SU-DHL-6 (cell line): ENCODE results near the gene NKAIN1.

Experiments
- H2AFZ ChIP-seq: fragments of 200-600 bp; sonication (generic); 2 replicates; pipeline ENCODE4 v1.6.1; 2014; ENCODE audit warnings: low read depth, mild to moderate bottlenecking, moderate library complexity, mixed read lengths, antibody characterized with exemption, low read length; ENCODE audit not compliant: severe bottlenecking
- H3F3A ChIP-seq: fragments of 200-600 bp; shearing (Covaris generic); 2 replicates; pipeline ENCODE4 v1.6.0; 2016; ENCODE audit warnings: antibody characterized with exemption, mild to moderate bottlenecking; ENCODE audit not compliant: insufficient read depth
- H3K27ac ChIP-seq: fragments of 200-600 bp; sonication (generic); 2 replicates; pipeline ENCODE4 v1.5.1; 2016; ENCODE audit warnings: low read depth, mild to moderate bottlenecking, low read length, moderate library complexity, mixed read lengths
- H3K27me3 ChIP-seq: fragments of 200-600 bp; sonication (generic), shearing (Covaris generic); 2 replicates; pipeline ENCODE4 v1.6.0; 2014; ENCODE audit warnings: mild to moderate bottlenecking, low read length
- H3K36me3 ChIP-seq: fragments of 200-600 bp; sonication (generic); 2 replicates; pipeline ENCODE4 v1.6.1; 2014; ENCODE audit warnings: mild to moderate bottlenecking, low read length, mixed read lengths
- H3K4me2 ChIP-seq: fragments of 300-600, 200-600 bp; shearing (Covaris generic), sonication (generic); 2 replicates; pipeline ENCODE4 v1.6.0; 2014; ENCODE audit warnings: low read length, low read depth, mild to moderate bottlenecking; ENCODE audit not compliant: poor library complexity, severe bottlenecking
- H3K4me3 ChIP-seq: fragments of 200-600 bp; sonication (generic); 2 replicates; pipeline ENCODE4 v1.5.1; 2014; ENCODE audit warnings: antibody characterized with exemption, low read length, mild to moderate bottlenecking, mixed read lengths; ENCODE audit not compliant: insufficient read depth, poor library complexity, severe bottlenecking
- H3K79me2 ChIP-seq: fragments of 200-600 bp; sonication (generic); 2 replicates; pipeline ENCODE4 v1.6.1; 2014; ENCODE audit warnings: mild to moderate bottlenecking, low read length, moderate library complexity; ENCODE audit not compliant: insufficient read depth
- H3K9ac ChIP-seq: fragments of 200-600 bp; sonication (generic); 2 replicates; pipeline ENCODE4 v1.7.0; 2014; ENCODE audit warnings: mild to moderate bottlenecking, low read length
- H3K9me2 ChIP-seq: fragments of 200-600 bp; sonication (generic); replicated peaks from 2 replicates; pipeline ENCODE4 v1.6.1; 2014; ENCODE audit warnings: low read length; ENCODE audit not compliant: insufficient read depth
- H3K9me3 ChIP-seq: fragments of 200-600 bp; sonication (generic); 2 replicates; pipeline ENCODE4 v1.6.1; 2014; ENCODE audit warnings: low read length, mixed read lengths; ENCODE audit not compliant: insufficient read depth
- H4K20me1 ChIP-seq: fragments of 200-600 bp; sonication (generic); 2 replicates; pipeline ENCODE4 v1.6.1; 2014; ENCODE audit warnings: low read depth, mild to moderate bottlenecking, antibody characterized with exemption, low read length, moderate library complexity, mixed read lengths
- EZH2phosphoT487 ChIP-seq: fragments of 200-600 bp; sonication (generic), shearing (Covaris generic); conservative IDR thresholded peaks from 2 replicates; pipeline ENCODE4 v1.6.1; 2018; ENCODE audit warnings: mild to moderate bottlenecking, antibody characterized with exemption, low read length, moderate library complexity, mixed read lengths
- TF ChIP-seq, protein P1 (sequence below): fragments of 200-600 bp; sonication (generic); IDR thresholded peaks from one replicate; pipeline ENCODE4 v1.5.1; 2017; ENCODE audit warnings: antibody characterized with exemption, mild to moderate bottlenecking, low read length, moderate library complexity; ENCODE audit not compliant: insufficient read depth, poor library complexity, severe bottlenecking

NKAIN1 gene

GRCh38 chr1:31152181-31152795 is 87.4 kb downstream of the NKAIN1 start:
- H3K9me3 ChIP-seq, result no peaks in the 10 kb centered on the region
- H3K9ac ChIP-seq, result no peak overlapping the region
- TF ChIP-seq, protein P1, sequence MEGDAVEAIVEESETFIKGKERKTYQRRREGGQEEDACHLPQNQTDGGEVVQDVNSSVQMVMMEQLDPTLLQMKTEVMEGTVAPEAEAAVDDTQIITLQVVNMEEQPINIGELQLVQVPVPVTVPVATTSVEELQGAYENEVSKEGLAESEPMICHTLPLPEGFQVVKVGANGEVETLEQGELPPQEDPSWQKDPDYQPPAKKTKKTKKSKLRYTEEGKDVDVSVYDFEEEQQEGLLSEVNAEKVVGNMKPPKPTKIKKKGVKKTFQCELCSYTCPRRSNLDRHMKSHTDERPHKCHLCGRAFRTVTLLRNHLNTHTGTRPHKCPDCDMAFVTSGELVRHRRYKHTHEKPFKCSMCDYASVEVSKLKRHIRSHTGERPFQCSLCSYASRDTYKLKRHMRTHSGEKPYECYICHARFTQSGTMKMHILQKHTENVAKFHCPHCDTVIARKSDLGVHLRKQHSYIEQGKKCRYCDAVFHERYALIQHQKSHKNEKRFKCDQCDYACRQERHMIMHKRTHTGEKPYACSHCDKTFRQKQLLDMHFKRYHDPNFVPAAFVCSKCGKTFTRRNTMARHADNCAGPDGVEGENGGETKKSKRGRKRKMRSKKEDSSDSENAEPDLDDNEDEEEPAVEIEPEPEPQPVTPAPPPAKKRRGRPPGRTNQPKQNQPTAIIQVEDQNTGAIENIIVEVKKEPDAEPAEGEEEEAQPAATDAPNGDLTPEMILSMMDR, result no peak
- no peak for TF ChIP-seq EZH2phosphoT487
- no peak overlapping the region for H3K27ac ChIP-seq
- no peaks in the 10 kb centered on the region for H3K79me2 ChIP-seq
- H4K20me1 ChIP-seq, result no peaks in the 10 kb centered on the region
- H3K27me3 ChIP-seq, result no peaks in the 10 kb centered on the region
- no peak overlapping the region for H3K4me3 ChIP-seq
- peaks cover 12% of the 10 kb centered on the region for H3F3A ChIP-seq
- H3K36me3 ChIP-seq, result no peaks in the 10 kb centered on the region
- H2AFZ ChIP-seq, result peak overlapping the region; percentile 16
- H3K4me2 ChIP-seq, result no peak overlapping the region
- H3K9me2 ChIP-seq, result no peaks in the 10 kb centered on the region

DNA sequence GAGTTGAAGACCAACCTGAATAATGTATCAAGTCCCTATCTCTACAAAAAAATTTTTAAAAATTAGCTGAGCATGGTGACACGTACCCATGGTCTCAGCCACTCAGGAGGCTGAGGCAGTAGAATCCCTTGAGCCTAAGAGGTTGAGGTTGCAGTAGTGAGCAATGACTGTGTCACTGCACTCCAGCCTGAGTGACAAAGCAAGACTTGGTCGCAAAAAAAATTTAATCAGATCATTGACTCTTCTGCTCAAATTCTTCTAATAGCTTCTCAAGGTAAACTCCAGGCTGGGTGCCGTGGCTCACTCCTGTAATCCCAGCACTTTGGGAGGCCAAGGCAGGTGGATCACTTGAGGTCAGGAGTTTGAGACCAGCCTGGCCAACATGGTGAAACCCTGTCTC is 88.3 kb downstream of the NKAIN1 start:
- peaks cover 12% of the 10 kb centered on the region for H3F3A ChIP-seq
- no peak overlapping the region for H3K4me2 ChIP-seq
- H3K27ac ChIP-seq, result no peak overlapping the region
- H3K27me3 ChIP-seq, result no peaks in the 10 kb centered on the region
- no peaks in the 10 kb centered on the region for H3K9me3 ChIP-seq
- H3K36me3 ChIP-seq, result no peaks in the 10 kb centered on the region
- no peak overlapping the region for H3K9ac ChIP-seq
- no peaks in the 10 kb centered on the region for H3K79me2 ChIP-seq
- TF ChIP-seq EZH2phosphoT487, result no peak
- TF ChIP-seq, protein P1, result no peak
- H3K9me2 ChIP-seq, result no peaks in the 10 kb centered on the region
- no peak overlapping the region for H2AFZ ChIP-seq
- H4K20me1 ChIP-seq, result no peaks in the 10 kb centered on the region
- no peak overlapping the region for H3K4me3 ChIP-seq

DNA sequence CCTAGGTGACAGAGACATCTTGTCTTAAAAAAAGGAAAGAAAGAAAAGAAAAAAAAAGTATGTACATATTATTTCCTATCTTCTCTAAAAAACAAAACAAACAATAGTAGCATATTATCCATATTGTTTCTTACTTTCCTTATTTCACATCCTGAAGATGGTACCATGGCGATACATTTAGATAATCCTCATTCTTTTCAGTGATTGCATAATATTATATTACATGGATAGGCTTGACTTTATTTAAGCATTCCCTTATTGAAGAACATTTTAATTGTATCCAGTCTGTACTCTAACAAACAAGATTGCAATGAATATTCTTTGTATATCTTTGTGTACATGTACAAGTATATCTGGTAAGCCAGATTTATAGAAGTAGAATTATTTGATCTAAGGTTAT is 91.3 kb downstream of the NKAIN1 start:
- H3F3A ChIP-seq, result peaks cover 3% of the 10 kb centered on the region
- no peaks in the 10 kb centered on the region for H3K9me2 ChIP-seq

More for the DNA sequence above, 91.3 kb downstream of the NKAIN1 start:
- Histone ChIP-seq H3K79me2 (no peaks in the 10 kb centered on the region), H3K9ac (no peak overlapping the region), H3K36me3 (no peaks in the 10 kb centered on the region), H2AFZ (no peak overlapping the region), H3K4me2 (no peak overlapping the region), H3K27me3 (no peaks in the 10 kb centered on the region), H3K4me3 (no peak overlapping the region), H4K20me1 (no peaks in the 10 kb centered on the region), H3K27ac (no peak overlapping the region), H3K9me3 (no peaks in the 10 kb centered on the region)
- TF ChIP-seq, protein P1, result no peak
- TF ChIP-seq EZH2phosphoT487, result no peak
